Measurements from ENCODE around the gene HCAR1.
"Not testable (repeated sequence)": the region's sequence is repeated elsewhere in the genome, so short reads cannot be mapped to it uniquely, and the experiment has no call there.

The HCAR1 gene

DNA sequence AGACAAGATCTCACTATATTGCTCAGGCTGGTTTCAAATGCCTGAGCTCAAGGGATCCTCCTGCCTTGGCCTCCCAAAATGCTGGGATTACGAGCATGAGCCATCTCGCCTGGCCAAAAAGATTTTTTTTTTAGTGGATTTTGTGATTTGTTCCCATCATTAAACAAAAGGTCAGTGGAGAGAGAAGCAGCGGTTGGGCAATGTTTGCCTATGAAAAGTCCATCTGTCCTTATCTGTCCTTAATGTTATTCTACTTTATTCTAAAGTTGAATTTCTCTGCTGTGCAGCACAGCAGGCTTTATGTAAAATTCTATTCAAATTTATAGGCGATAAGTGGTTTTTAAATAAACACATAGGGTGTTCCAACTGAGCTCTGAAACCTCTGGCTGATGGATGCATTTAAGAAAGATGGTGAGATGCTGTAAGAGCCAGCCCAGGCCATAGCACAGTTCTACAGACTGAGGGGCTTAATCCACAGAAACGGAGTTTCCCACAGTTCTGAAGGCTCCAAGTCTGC, 46.3 kb downstream of the HCAR1 start:
- no peak overlapping the region for H3K27ac ChIP-seq (ENCODE audit: low read depth, low read length)
- no peaks in the 10 kb centered on the region for H3K9me2 ChIP-seq (replicated peaks; ENCODE audit: control insufficient read depth, low read length)
- H3K36me3 ChIP-seq (ENCODE audit: control insufficient read depth, low read length) = no peaks in the 10 kb centered on the region
- no peaks in the 10 kb centered on the region for H4K20me1 ChIP-seq (ENCODE audit: control insufficient read depth, insufficient read depth, low read depth, low read length)
- H3K9me3 ChIP-seq (ENCODE audit: control insufficient read depth, insufficient read depth, low read length) = no peaks in the 10 kb centered on the region
- no peaks in the 10 kb centered on the region for H3F3A ChIP-seq (ENCODE audit: control insufficient read depth, insufficient read depth)
- H3K4me2 ChIP-seq (ENCODE audit: low read length) = no peak overlapping the region
- no peaks in the 10 kb centered on the region for H3K27me3 ChIP-seq (ENCODE audit: control insufficient read depth, low read length)
- TF ChIP-seq, protein P1, sequence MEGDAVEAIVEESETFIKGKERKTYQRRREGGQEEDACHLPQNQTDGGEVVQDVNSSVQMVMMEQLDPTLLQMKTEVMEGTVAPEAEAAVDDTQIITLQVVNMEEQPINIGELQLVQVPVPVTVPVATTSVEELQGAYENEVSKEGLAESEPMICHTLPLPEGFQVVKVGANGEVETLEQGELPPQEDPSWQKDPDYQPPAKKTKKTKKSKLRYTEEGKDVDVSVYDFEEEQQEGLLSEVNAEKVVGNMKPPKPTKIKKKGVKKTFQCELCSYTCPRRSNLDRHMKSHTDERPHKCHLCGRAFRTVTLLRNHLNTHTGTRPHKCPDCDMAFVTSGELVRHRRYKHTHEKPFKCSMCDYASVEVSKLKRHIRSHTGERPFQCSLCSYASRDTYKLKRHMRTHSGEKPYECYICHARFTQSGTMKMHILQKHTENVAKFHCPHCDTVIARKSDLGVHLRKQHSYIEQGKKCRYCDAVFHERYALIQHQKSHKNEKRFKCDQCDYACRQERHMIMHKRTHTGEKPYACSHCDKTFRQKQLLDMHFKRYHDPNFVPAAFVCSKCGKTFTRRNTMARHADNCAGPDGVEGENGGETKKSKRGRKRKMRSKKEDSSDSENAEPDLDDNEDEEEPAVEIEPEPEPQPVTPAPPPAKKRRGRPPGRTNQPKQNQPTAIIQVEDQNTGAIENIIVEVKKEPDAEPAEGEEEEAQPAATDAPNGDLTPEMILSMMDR (IDR thresholded peaks at IDR 0.05; ENCODE audit: low read depth, low read length, poor library complexity, severe bottlenecking) = no peak
- no peak for TF ChIP-seq EZH2phosphoT487 (IDR thresholded peaks at IDR 0.05; ENCODE audit: borderline replicate concordance, low read length)
- no peaks in the 10 kb centered on the region for H3K79me2 ChIP-seq (ENCODE audit: control insufficient read depth, low read length)
- H3K4me1 ChIP-seq (ENCODE audit: control insufficient read depth, low read length) = no peaks in the 10 kb centered on the region
- no peak overlapping the region for H3K4me3 ChIP-seq (ENCODE audit: low read length)

DNA sequence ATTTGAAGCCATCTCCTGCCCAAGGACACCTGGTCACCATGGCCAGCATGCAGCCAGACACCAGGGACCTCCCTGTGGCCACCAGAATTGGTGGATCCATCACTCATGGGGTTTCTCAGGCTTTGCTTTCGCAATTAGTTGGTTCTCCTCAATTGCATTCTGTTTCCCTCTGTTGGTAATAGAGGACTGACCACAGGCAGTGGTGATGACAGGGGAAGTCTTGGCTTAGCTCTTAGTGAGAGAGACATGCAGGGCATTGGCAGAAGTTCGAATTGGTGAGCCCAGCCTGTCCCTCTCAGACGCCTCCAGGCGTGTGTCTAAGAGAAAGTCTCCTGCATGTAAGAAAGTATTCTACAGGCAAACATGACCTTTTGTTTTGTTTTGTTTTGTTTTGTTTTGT, 48.8 kb downstream of the HCAR1 start:
- Histone ChIP-seq H3K9me3 (ENCODE audit: control insufficient read depth, insufficient read depth, low read length) (no peaks in the 10 kb centered on the region), H3K27ac (ENCODE audit: low read depth, low read length) (no peak overlapping the region)

DNA sequence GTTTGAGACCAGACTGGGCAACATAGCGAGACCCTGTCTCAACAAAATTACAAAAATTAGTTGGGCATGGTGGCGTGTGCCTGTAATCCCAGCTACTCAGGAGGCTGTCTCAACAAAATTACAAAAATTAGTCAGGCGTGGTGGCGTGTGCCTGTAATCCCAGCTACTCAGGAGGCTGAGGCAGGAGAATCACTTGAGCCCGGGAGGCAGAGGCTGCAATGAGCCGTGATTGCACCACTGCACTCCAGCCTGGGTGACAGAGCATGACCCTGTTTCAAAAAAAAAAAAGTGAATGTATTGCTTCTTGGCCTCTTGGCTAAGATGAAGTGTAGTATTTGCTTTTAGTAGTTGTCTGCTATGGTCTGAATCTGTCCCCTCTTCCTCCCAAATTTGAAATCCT, 49.7 kb downstream of the HCAR1 start:
- H3K4me3 ChIP-seq (ENCODE audit: low read length); H3K9me2 ChIP-seq (replicated peaks; ENCODE audit: control insufficient read depth, low read length); H3K79me2 ChIP-seq (ENCODE audit: control insufficient read depth, low read length); H3K4me2 ChIP-seq (ENCODE audit: low read length); H3K27me3 ChIP-seq (ENCODE audit: control insufficient read depth, low read length); H3K27ac ChIP-seq (ENCODE audit: low read depth, low read length); H3F3A ChIP-seq (ENCODE audit: control insufficient read depth, insufficient read depth); H3K4me1 ChIP-seq (ENCODE audit: control insufficient read depth, low read length); H3K36me3 ChIP-seq (ENCODE audit: control insufficient read depth, low read length); H4K20me1 ChIP-seq (ENCODE audit: control insufficient read depth, insufficient read depth, low read depth, low read length); H3K9me3 ChIP-seq (ENCODE audit: control insufficient read depth, insufficient read depth, low read length): not testable (repeated sequence)

More for the DNA sequence above, 48.8 kb downstream of the HCAR1 start:
- Histone ChIP-seq H3K27me3 (ENCODE audit: control insufficient read depth, low read length) (no peaks in the 10 kb centered on the region), H3K79me2 (ENCODE audit: control insufficient read depth, low read length) (no peaks in the 10 kb centered on the region), H3K4me1 (ENCODE audit: control insufficient read depth, low read length) (no peaks in the 10 kb centered on the region), H3K9me2 (replicated peaks; ENCODE audit: control insufficient read depth, low read length) (no peaks in the 10 kb centered on the region), H3K4me3 (ENCODE audit: low read length) (no peak overlapping the region), H4K20me1 (ENCODE audit: control insufficient read depth, insufficient read depth, low read depth, low read length) (no peaks in the 10 kb centered on the region), H3K36me3 (ENCODE audit: control insufficient read depth, low read length) (no peaks in the 10 kb centered on the region), H3K4me2 (ENCODE audit: low read length) (no peak overlapping the region), H3F3A (ENCODE audit: control insufficient read depth, insufficient read depth) (no peaks in the 10 kb centered on the region)
- TF ChIP-seq, protein P1 (IDR thresholded peaks at IDR 0.05; ENCODE audit: low read depth, low read length, poor library complexity, severe bottlenecking) = no peak
- TF ChIP-seq EZH2phosphoT487 (IDR thresholded peaks at IDR 0.05; ENCODE audit: borderline replicate concordance, low read length) = no peak

DNA sequence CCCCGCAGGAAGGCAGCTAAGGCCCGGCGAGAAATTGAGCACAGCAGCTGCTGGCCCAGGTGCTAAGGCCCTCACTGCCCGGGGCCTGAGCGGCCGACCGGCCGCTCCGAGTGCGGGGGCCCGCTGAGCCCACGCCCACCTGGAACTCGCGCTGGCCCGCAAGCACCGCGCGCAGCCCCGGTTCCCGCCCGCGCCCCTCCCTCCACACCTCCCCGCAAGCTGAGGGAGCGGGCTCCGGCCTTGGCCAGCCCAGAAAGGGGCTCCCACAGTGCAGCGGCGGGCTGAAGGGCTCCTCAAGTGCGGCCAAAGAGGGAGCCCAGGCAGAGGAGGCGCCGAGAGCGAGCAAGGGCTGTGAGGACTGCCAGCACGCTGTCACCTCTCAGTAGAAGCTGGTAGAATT, 53.9 kb downstream of the HCAR1 start:
- not testable (repeated sequence) for H3K4me1 ChIP-seq (ENCODE audit: control insufficient read depth, low read length); H3K79me2 ChIP-seq (ENCODE audit: control insufficient read depth, low read length); H3F3A ChIP-seq (ENCODE audit: control insufficient read depth, insufficient read depth); H3K9me2 ChIP-seq (replicated peaks; ENCODE audit: control insufficient read depth, low read length); H3K9me3 ChIP-seq (ENCODE audit: control insufficient read depth, insufficient read depth, low read length); H3K4me3 ChIP-seq (ENCODE audit: low read length); H3K27ac ChIP-seq (ENCODE audit: low read depth, low read length); H3K36me3 ChIP-seq (ENCODE audit: control insufficient read depth, low read length); H3K4me2 ChIP-seq (ENCODE audit: low read length); H4K20me1 ChIP-seq (ENCODE audit: control insufficient read depth, insufficient read depth, low read depth, low read length); H3K27me3 ChIP-seq (ENCODE audit: control insufficient read depth, low read length)
